ENCODE data around the gene SHFL. TPM values are rescaled to one million over a fixed set of nuclear protein-coding genes. Genes with fewer than 3 reads are reported as not detected.

Gene SHFL
- total and polyA plus RNA-seq, 2 of the 8 experiments (the other 6 are each of a cell fraction or from before 2014, with no cell fraction given) = 25.3 to 37.1 TPM

GRCh38 chr19:10105509-10106099, 19.5 kb downstream of the SHFL start:
- Histone ChIP-seq H3K79me1 (ENCODE audit: low read depth, low read length) (peaks cover 8% of the 10 kb centered on the region; the same call in 1 of the 2 replicates), H3K23me2 (ENCODE audit: low read depth, low read length) (0 out of 2 replicates have a peak, but pooled peaks cover 4% of the 10 kb centered on the region), H3K56ac (replicated peaks; ENCODE audit: insufficient read length, low read depth, low read length) (no peak overlapping the region), H4K8ac (ENCODE audit: extremely low read depth, insufficient read depth, low read length) (peak overlapping the region; percentile 47), H2BK12ac (ENCODE audit: low read depth, low read length) (0 out of 2 replicates have a peak overlapping the region, but pooled peaks have one; percentile 75), H2BK120ac (replicated peaks; ENCODE audit: low read depth, low read length) (no peak overlapping the region), H2BK20ac (ENCODE audit: low read length) (no peak overlapping the region), H3K4ac (replicated peaks; ENCODE audit: insufficient read length, low read depth, low read length) (peak overlapping the region; percentile 32), H3K18ac (ENCODE audit: extremely low read depth, low read length) (no peak overlapping the region), H3K36me3 (ENCODE audit: control insufficient read depth in 2 of 4, insufficient read depth in 4 of 4, low read length in 3 of 4) (peaks cover 22 to 33% (median 28%) of the 10 kb centered on the region in 4 experiments), H3K9me3 (ENCODE audit: insufficient read depth in 2 of 2, low read depth in 1 of 2, low read length in 1 of 2) (no peaks in the 10 kb centered on the region), H4K5ac (ENCODE audit: insufficient read length, low read depth, low read length) (no peak overlapping the region), H3K9ac (replicated peaks in 1 of 4; ENCODE audit: extremely low read depth in 1 of 4, low read depth in 3 of 4, low read length in 3 of 4) (no peak overlapping the region), H4K20me1 (replicated peaks in 1 of 2; ENCODE audit: control insufficient read depth in 1 of 2, insufficient read depth in 2 of 2, low read length in 2 of 2) (peaks cover 0 to 15% of the 10 kb centered on the region in 2 experiments), H3K4me3 (ENCODE audit: extremely low read depth in 1 of 4, insufficient read depth in 2 of 4, low read depth in 3 of 4, low read length in 4 of 4) (peak overlapping the region; percentile 29 to 95 (median 59); a peak in 6 of 8 replicates), H3K27ac (ENCODE audit: low read depth, low read length) (no peak overlapping the region), H2AK5ac (ENCODE audit: low read depth, low read length) (no peak overlapping the region), H3K23ac (ENCODE audit: insufficient read length) (no peak overlapping the region), H2AFZ (ENCODE audit: low read length) (peak overlapping the region; percentile 20; the same call in 1 of the 2 replicates), H2BK15ac (ENCODE audit: low read length) (no peak overlapping the region), H3K79me2 (ENCODE audit: control insufficient read depth in 1 of 2, insufficient read depth in 2 of 2, low read length in 2 of 2) (peaks cover 6 to 25% of the 10 kb centered on the region in 2 experiments; a peak in 3 of 4 replicates), H2BK5ac (ENCODE audit: low read depth, low read length) (no peak overlapping the region), H3K4me1 (replicated peaks in 1 of 4; ENCODE audit: control insufficient read depth in 3 of 4, insufficient read depth in 4 of 4, low read length in 3 of 4) (peaks cover 0 to 4% (median 3%) of the 10 kb centered on the region in 4 experiments; a peak in 5 of 7 replicates), H3K4me2 (ENCODE audit: insufficient read depth in 1 of 2, low read depth in 2 of 2, low read length in 2 of 2) (0 out of 4 replicates have a peak overlapping the region, but pooled peaks of 1 of the 2 experiments have one; percentile 12), H4K91ac (replicated peaks; ENCODE audit: insufficient read length, low read length) (no peak overlapping the region), H3K27me3 (replicated peaks in 1 of 4; ENCODE audit: control insufficient read depth in 3 of 4, extremely low read depth in 1 of 4, insufficient read depth in 3 of 4, low read length in 3 of 4) (no peaks in the 10 kb centered on the region), H3K14ac (ENCODE audit: insufficient read length) (no peak overlapping the region)
- WGBS, 2 experiments (ENCODE audit: extremely low coverage in 1 of 2, insufficient coverage in 1 of 2, insufficient read length in 1 of 2, insufficient replicate concordance in 2 of 2, low coverage in 1 of 2, low lambda C conversion rate in 2 of 2, missing lambda C conversion rate in 1 of 2) = 62% methylated on average over 13 of the region's 16 CpGs; no CpG with 5 or more reads in 1 of the 2 experiments
- TF ChIP-seq RBBP5 (IDR thresholded peaks at IDR 0.05; ENCODE audit: borderline replicate concordance, low read depth, low read length) (0 out of 2 replicates have a peak, but pooled peaks have one; percentile 17), SP4 (IDR thresholded peaks at IDR 0.05; ENCODE audit: low read length) (no peak), FOSL1 (IDR thresholded peaks at IDR 0.05; ENCODE audit: insufficient read depth, low read depth, low read length) (no peak), RAD21 (IDR thresholded peaks at IDR 0.05 in 1 of 2, conservative IDR thresholded peaks at IDR 0.05 in 1 of 2; ENCODE audit: low read depth in 2 of 2, low read length in 2 of 2) (no peak), MAFK (IDR thresholded peaks at IDR 0.05; ENCODE audit: low read depth, low read length) (no peak), TBP (IDR thresholded peaks at IDR 0.05; ENCODE audit: low read depth, low read length) (no peak)
- ChIA-PET POLR2A (ENCODE audit: partially characterized antibody) (interaction anchor here (0.5 to 16.9 kb wide), 9 partner anchors 12 to 370 kb away, joined by 3 to 412 read pairs (median 4); partner anchors contain the start of genes DNMT1, EIF3G and P2RY11), CTCF (ENCODE audit: partially characterized antibody) (interaction anchor here (0.8 to 2.5 kb wide), 5 partner anchors 11 to 175 kb away, joined by 3 to 6 read pairs (median 4); no protein-coding TSS in a partner anchor)
- no peak for FAIRE-seq
- DNase-seq (ENCODE audit: low read depth in 1 of 2, low spot score in 2 of 2) = no peak
